Measurements from ENCODE around the gene CTRB1.
"Not testable (repeated sequence)": the region's sequence is repeated elsewhere in the genome, so short reads cannot be mapped to it uniquely, and the experiment has no call there.

The CTRB1 gene

GRCh38 chr16:75203667-75204409, 14.9 kb upstream of the CTRB1 start:
- DNase-seq (ENCODE audit: extremely low spot score): no peak
- ChIA-PET POLR2A (interaction anchor here (0.6 kb wide), 1 partner anchor 62 kb away, joined by 3 read pairs; no protein-coding TSS in a partner anchor), CTCF (no interaction called here)
- TF ChIP-seq ZNF384 (IDR thresholded peaks at IDR 0.05) (no peak), L3MBTL2 (conservative IDR thresholded peaks at IDR 0.05) (no peak), PKNOX1 (IDR thresholded peaks at IDR 0.05) (no peak), SP1 (IDR thresholded peaks at IDR 0.05) (no peak), HDGF (IDR thresholded peaks at IDR 0.05; ENCODE audit: borderline replicate concordance) (no peak), NFRKB (IDR thresholded peaks at IDR 0.05) (no peak), SUZ12 (IDR thresholded peaks at IDR 0.05) (no peak), LEF1 (IDR thresholded peaks at IDR 0.05; ENCODE audit: borderline replicate concordance) (no peak), ELF4 (IDR thresholded peaks at IDR 0.05) (no peak), FOXM1 (IDR thresholded peaks at IDR 0.05; ENCODE audit: borderline replicate concordance) (no peak), FOXA1 (IDR thresholded peaks at IDR 0.05) (no peak), FOXK2 (IDR thresholded peaks at IDR 0.05) (no peak), ARNT (IDR thresholded peaks at IDR 0.05) (no peak), TARDBP (IDR thresholded peaks at IDR 0.05) (no peak), CTBP1 (IDR thresholded peaks at IDR 0.05; ENCODE audit: borderline replicate concordance) (no peak), BHLHE40 (IDR thresholded peaks at IDR 0.05; ENCODE audit: borderline replicate concordance) (no peak)

GRCh38 chr16:75204410-75204758, 14.4 kb upstream of the CTRB1 start:
- CTCF ChIA-PET: no interaction called here

GRCh38 chr16:75204905-75205304, 13.9 kb upstream of the CTRB1 start:
- POLR2A ChIA-PET; CTCF ChIA-PET; DNase-seq (ENCODE audit: extremely low spot score): not testable (repeated sequence)

More at GRCh38 chr16:75204410-75204758, 14.4 kb upstream of the CTRB1 start:
- no peak for DNase-seq (ENCODE audit: extremely low spot score)
- POLR2A ChIA-PET: no interaction called here
- TF ChIP-seq NFRKB (IDR thresholded peaks at IDR 0.05) (no peak), PKNOX1 (IDR thresholded peaks at IDR 0.05) (no peak), FOXA1 (IDR thresholded peaks at IDR 0.05) (no peak), LEF1 (IDR thresholded peaks at IDR 0.05; ENCODE audit: borderline replicate concordance) (no peak), FOXK2 (IDR thresholded peaks at IDR 0.05) (no peak), L3MBTL2 (conservative IDR thresholded peaks at IDR 0.05) (no peak), SP1 (IDR thresholded peaks at IDR 0.05) (no peak), HDGF (IDR thresholded peaks at IDR 0.05; ENCODE audit: borderline replicate concordance) (no peak), CTBP1 (IDR thresholded peaks at IDR 0.05; ENCODE audit: borderline replicate concordance) (no peak), SUZ12 (IDR thresholded peaks at IDR 0.05) (no peak), ZNF384 (IDR thresholded peaks at IDR 0.05) (no peak), TARDBP (IDR thresholded peaks at IDR 0.05) (no peak), FOXM1 (IDR thresholded peaks at IDR 0.05; ENCODE audit: borderline replicate concordance) (no peak), BHLHE40 (IDR thresholded peaks at IDR 0.05; ENCODE audit: borderline replicate concordance) (no peak), ARNT (IDR thresholded peaks at IDR 0.05) (no peak), ELF4 (IDR thresholded peaks at IDR 0.05) (no peak)

- CTCF ChIA-PET; DNase-seq (ENCODE audit: extremely low spot score); POLR2A ChIA-PET: not testable (repeated sequence)
These were observed 13.3 kb upstream of the CTRB1 start for GRCh38 chr16:75205438-75205837.

GRCh38 chr16:75205961-75206748, 12.6 kb upstream of the CTRB1 start:
- POLR2A ChIA-PET; CTCF ChIA-PET; DNase-seq (ENCODE audit: extremely low spot score): not testable (repeated sequence)

GRCh38 chr16:75206749-75207451, 11.9 kb upstream of the CTRB1 start, which contains the start of gene CTRB2:
TSS of gene CTRB2 (minus strand) at chr16:75207161. CDS start at chr16:75207141, 20 bp downstream.
- no peak for DNase-seq (ENCODE audit: extremely low spot score)
- ChIA-PET CTCF (no interaction called here), POLR2A (no interaction called here)
- no peak for TF ChIP-seq ARNT (IDR thresholded peaks at IDR 0.05)
- no peak for TF ChIP-seq L3MBTL2 (conservative IDR thresholded peaks at IDR 0.05)
- TF ChIP-seq LEF1 (IDR thresholded peaks at IDR 0.05; ENCODE audit: borderline replicate concordance): no peak
- no peak for TF ChIP-seq ELF4 (IDR thresholded peaks at IDR 0.05)
- no peak for TF ChIP-seq SUZ12 (IDR thresholded peaks at IDR 0.05)
- TF ChIP-seq PKNOX1 (IDR thresholded peaks at IDR 0.05): no peak
- no peak for TF ChIP-seq BHLHE40 (IDR thresholded peaks at IDR 0.05; ENCODE audit: borderline replicate concordance)
- no peak for TF ChIP-seq CTBP1 (IDR thresholded peaks at IDR 0.05; ENCODE audit: borderline replicate concordance)
- no peak for TF ChIP-seq SP1 (IDR thresholded peaks at IDR 0.05)
- no peak for TF ChIP-seq HDGF (IDR thresholded peaks at IDR 0.05; ENCODE audit: borderline replicate concordance)
- TF ChIP-seq NFRKB (IDR thresholded peaks at IDR 0.05): no peak
- no peak for TF ChIP-seq ZNF384 (IDR thresholded peaks at IDR 0.05)
- no peak for TF ChIP-seq FOXK2 (IDR thresholded peaks at IDR 0.05)

Measured in HEK293T (cell line).